Karpas-422 (cell line): ENCODE measurements around the gene TMEM164. TPM values are rescaled to one million over a fixed set of nuclear protein-coding genes. Genes with fewer than 3 reads are reported as not detected.

Source experiments
- DNase-seq: peaks from one replicate; pipeline ENCODE4 v3.0.0-alpha.2; 2015
- H2AFZ ChIP-seq: fragments of 200-600 bp; sonication (generic); 2 replicates; pipeline ENCODE4 v1.6.1; 2014; ENCODE audit warnings: antibody characterized with exemption, low read length, mixed read lengths
- H3K27ac ChIP-seq: fragments of 200-600 bp; sonication (generic); 2 replicates; pipeline ENCODE4 v1.5.1; 2014; ENCODE audit warnings: mild to moderate bottlenecking, low read length, moderate library complexity
- H3K27me3 ChIP-seq: fragments of 200-600 bp; sonication (generic); 2 replicates; pipeline ENCODE4 v1.6.1; 2014; ENCODE audit warnings: low read length, mixed read lengths
- H3K36me3 ChIP-seq: fragments of 200-600 bp; sonication (generic); 2 replicates; pipeline ENCODE4 v1.6.1; 2014; ENCODE audit warnings: low read length, mixed read lengths; ENCODE audit not compliant: insufficient read depth
- H3K4me1 ChIP-seq: fragments of 200-600 bp; sonication (generic); 2 replicates; pipeline ENCODE4 v1.6.1; 2014; ENCODE audit warnings: mild to moderate bottlenecking, low read length, mixed read lengths
- H3K4me2 ChIP-seq: fragments of 200-600 bp; sonication (generic); 2 replicates; pipeline ENCODE4 v1.6.1; 2014; ENCODE audit warnings: low read length, low read depth, mild to moderate bottlenecking; ENCODE audit not compliant: poor library complexity, severe bottlenecking
- H3K4me3 ChIP-seq: fragments of 200-600 bp; sonication (generic); 2 replicates; pipeline ENCODE4 v1.5.1; 2014; ENCODE audit warnings: mild to moderate bottlenecking, antibody characterized with exemption, low read length, mixed read lengths
- H3K79me2 ChIP-seq: fragments of 200-600 bp; sonication (generic); 2 replicates; pipeline ENCODE4 v1.6.1; 2014; ENCODE audit warnings: mild to moderate bottlenecking, low read length, mixed read lengths
- H3K9ac ChIP-seq: fragments of 200-600 bp; sonication (generic); 2 replicates; pipeline ENCODE4 v1.6.0; 2014; ENCODE audit warnings: low read length
- H3K9me2 ChIP-seq: fragments of 200-600 bp; sonication (generic), shearing (Covaris generic); replicated peaks from 2 replicates; pipeline ENCODE4 v1.6.0; 2014; ENCODE audit warnings: mild to moderate bottlenecking, low read length, moderate library complexity; ENCODE audit not compliant: insufficient read depth
- H3K9me3 ChIP-seq: fragments of 300-700, 200-600 bp; sonication (generic); 2 replicates; pipeline ENCODE4 v1.6.1; 2014; ENCODE audit warnings: low read length, mixed read lengths
- H4K20me1 ChIP-seq: fragments of 200-600 bp; sonication (generic); 2 replicates; pipeline ENCODE4 v1.6.1; 2014; ENCODE audit warnings: mild to moderate bottlenecking, antibody characterized with exemption, low read length, low read depth; ENCODE audit not compliant: insufficient read depth
- total RNA-seq: library from RNA; depleted of rRNA; stranded (reverse); fragments of >200 nt; shearing (Covaris generic); gene quantifications from 2 replicates; pipeline ENCODE4 v1.2.3, GENCODE V29; 2014; ENCODE audit warnings: low replicate concordance; rRNA removed

TMEM164 gene
- 14.1 and 16.2 TPM in 2 replicates for total RNA-seq

DNA sequence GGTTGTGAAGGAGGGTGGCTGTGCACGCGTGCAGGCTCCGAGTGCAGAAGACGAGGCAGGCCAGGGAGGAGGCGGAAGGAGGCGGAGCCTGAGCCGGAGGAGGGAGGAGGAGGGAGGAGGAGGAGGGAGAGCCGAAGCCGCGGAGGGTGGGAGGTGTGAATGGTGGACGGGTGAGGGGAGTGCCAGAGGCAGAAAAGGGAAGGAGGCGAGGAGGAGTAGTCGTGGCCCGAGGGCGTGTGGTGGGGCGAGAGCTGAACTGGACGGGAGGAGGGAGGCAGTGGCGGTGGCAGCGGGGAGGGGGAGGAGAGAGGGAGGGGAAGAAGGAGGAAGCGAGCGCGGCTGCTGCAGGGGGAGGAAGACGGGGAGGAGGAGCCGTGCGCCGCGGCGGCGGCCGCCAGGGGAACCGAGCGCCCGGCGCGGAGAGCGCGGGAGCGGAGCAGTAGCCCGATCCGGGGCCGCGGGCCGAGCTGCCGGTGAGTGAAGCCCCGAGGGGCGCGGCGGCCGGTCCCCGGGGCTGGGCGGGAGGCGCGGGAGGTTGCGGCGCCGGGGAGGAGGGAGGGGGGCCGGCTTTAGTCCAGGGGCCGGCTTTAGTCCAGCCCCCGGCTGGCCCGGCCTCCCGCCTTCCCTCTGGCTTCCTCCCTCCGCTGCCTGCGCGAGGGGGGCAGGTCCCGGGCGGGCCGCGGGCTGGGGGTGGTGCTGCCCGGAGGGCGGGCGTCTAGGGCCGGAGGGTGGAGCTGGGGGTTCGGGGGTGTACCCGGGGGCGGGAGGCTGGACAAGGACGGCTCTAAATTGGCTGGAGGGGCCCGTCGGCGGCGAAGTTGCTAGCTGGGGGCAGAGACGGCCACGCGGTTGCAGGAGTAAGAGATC, at the start of gene TMEM164:
TMEM164 (plus strand) TSS at position 815 of the 867 bp plus-strand sequence. CDS start 661 bp downstream, outside the sequence.
- Histone ChIP-seq H3K79me2 (peaks cover 40% of the 10 kb centered on the region), H2AFZ (peak within 1 kb of the TSS; percentile 38; the same call in 1 of the 2 replicates), H4K20me1 (no peaks in the 10 kb centered on the region), H3K27me3 (no peaks in the 10 kb centered on the region), H3K4me3 (peak within 1 kb of the TSS; percentile 78), H3K27ac (peak within 1 kb of the TSS; percentile 42), H3K36me3 (no peaks in the 10 kb centered on the region), H3K4me1 (peaks cover 40% of the 10 kb centered on the region), H3K9me3 (no peaks in the 10 kb centered on the region), H3K9me2 (no peaks in the 10 kb centered on the region), H3K4me2 (peak within 1 kb of the TSS; percentile 73), H3K9ac (peak within 1 kb of the TSS; percentile 86)
- peak; percentile 87 for DNase-seq

DNA sequence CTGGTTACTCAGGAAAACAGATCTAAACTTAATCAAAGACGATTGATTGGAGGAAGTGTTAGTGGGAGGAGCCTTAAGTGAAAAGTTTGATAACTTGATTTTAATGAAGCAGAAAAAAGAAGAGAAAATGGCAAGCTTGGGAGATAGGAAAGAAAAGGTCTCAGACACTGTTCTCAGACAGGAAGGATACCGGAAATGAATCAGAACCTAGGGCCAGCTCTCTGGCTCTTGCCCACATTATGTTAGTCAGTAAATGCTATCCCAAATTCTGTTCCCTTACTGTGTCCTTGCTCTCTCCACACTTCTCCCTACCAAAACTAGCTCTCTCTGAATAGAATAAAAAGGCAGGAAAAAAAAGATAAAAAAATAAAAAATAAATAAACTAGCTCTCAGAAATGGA, 48.6 kb upstream of the TMEM164 start:
- H3K4me1 ChIP-seq = no peaks in the 10 kb centered on the region
- H3K4me2 ChIP-seq = no peak overlapping the region
- H3K9me2 ChIP-seq = no peaks in the 10 kb centered on the region
- H3K4me3 ChIP-seq = no peak overlapping the region
- H3K79me2 ChIP-seq = no peaks in the 10 kb centered on the region
- H3K9me3 ChIP-seq = no peaks in the 10 kb centered on the region
- H3K36me3 ChIP-seq = no peaks in the 10 kb centered on the region
- no peaks in the 10 kb centered on the region for H3K27me3 ChIP-seq
- no peak overlapping the region for H3K9ac ChIP-seq
- no peak for DNase-seq
- no peak overlapping the region for H2AFZ ChIP-seq
- H4K20me1 ChIP-seq = no peaks in the 10 kb centered on the region
- H3K27ac ChIP-seq = no peak overlapping the region

DNA sequence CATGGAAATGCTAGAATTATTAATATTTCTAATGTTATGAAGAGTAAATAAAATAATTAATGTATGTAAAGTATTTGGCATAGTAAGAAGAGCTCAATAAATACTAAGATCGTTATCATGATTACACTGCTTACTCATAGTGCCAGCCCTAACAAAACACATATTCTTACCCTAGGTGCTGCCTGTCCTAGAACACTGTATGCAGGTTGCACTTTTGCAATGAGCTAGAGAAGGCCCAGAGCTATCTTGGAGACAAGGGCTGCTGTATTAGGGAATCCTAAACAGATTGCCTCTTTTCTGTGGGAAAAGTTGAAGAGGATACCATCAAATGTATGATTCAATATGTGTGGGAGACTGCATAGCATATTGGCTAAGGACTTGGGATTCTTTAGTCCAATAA, 48.0 kb upstream of the TMEM164 start:
- H3K4me2 ChIP-seq = no peak overlapping the region
- no peak overlapping the region for H2AFZ ChIP-seq
- no peaks in the 10 kb centered on the region for H3K79me2 ChIP-seq
- H3K4me3 ChIP-seq = no peak overlapping the region
- no peaks in the 10 kb centered on the region for H3K36me3 ChIP-seq
- H4K20me1 ChIP-seq = no peaks in the 10 kb centered on the region
- H3K27ac ChIP-seq = no peak overlapping the region
- no peaks in the 10 kb centered on the region for H3K9me2 ChIP-seq
- no peaks in the 10 kb centered on the region for H3K4me1 ChIP-seq
- H3K9me3 ChIP-seq = no peaks in the 10 kb centered on the region
- H3K9ac ChIP-seq = no peak overlapping the region
- DNase-seq = no peak
- no peaks in the 10 kb centered on the region for H3K27me3 ChIP-seq

DNA sequence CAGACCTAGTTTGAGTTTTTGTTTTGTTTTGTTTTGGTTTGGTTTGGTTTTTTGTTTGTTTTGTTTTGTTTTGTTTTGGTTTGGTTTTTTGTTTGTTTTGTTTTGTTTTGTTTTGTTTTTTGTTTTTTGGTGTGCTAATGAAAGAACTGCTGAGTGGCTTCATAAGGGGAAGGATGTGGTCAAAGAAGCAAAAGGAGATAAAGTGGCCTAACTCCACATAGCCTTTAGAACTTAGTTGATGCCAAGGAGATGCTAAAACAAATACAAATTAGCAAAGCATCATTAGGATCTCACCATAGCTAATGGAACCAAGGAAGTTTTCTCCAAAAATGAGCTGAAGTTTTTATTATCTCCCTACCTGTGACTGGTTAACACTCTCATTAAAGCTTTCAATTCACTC, 44.6 kb upstream of the TMEM164 start:
- Histone ChIP-seq H3K4me1 (no peaks in the 10 kb centered on the region), H3K27me3 (no peaks in the 10 kb centered on the region), H4K20me1 (no peaks in the 10 kb centered on the region), H3K9me3 (no peaks in the 10 kb centered on the region), H3K36me3 (no peaks in the 10 kb centered on the region), H3K4me2 (no peak overlapping the region), H3K79me2 (no peaks in the 10 kb centered on the region), H3K4me3 (no peak overlapping the region), H3K9me2 (no peaks in the 10 kb centered on the region), H2AFZ (no peak overlapping the region), H3K27ac (no peak overlapping the region), H3K9ac (no peak overlapping the region)
- DNase-seq = no peak

DNA sequence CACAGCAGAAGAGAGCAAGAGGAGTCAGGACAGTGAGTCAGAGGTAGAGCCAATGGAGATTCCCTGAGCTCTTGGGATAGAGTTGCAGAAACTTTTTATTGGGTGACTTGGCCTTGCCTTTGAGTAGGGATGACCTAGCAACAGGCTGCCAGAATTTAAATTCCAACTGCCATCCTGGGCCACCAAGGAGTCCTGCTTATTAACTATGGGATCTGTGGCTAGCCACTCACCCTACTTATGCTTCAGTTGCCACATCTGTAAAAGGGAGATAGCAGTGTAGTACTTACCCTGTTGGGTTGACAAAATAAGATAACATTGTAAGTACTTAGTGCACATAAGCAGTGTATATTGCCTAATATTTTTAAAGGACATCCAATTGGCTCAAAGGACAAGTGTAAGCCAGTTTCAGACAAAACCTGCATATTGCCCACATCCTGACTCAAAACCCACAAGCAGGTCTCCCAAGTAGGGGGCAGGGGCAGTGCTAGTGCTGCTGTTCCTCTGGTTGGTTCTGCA, 43.5 kb upstream of the TMEM164 start:
- H3K27ac ChIP-seq = no peak overlapping the region
- H3K9me3 ChIP-seq = no peaks in the 10 kb centered on the region
- H3K9ac ChIP-seq = no peak overlapping the region
- no peaks in the 10 kb centered on the region for H3K4me1 ChIP-seq
- H3K79me2 ChIP-seq = no peaks in the 10 kb centered on the region
- H3K4me3 ChIP-seq = no peak overlapping the region
- H3K27me3 ChIP-seq = no peaks in the 10 kb centered on the region
- no peaks in the 10 kb centered on the region for H3K36me3 ChIP-seq
- H3K9me2 ChIP-seq = no peaks in the 10 kb centered on the region
- H2AFZ ChIP-seq = no peak overlapping the region
- no peak for DNase-seq
- no peaks in the 10 kb centered on the region for H4K20me1 ChIP-seq
- H3K4me2 ChIP-seq = no peak overlapping the region

DNA sequence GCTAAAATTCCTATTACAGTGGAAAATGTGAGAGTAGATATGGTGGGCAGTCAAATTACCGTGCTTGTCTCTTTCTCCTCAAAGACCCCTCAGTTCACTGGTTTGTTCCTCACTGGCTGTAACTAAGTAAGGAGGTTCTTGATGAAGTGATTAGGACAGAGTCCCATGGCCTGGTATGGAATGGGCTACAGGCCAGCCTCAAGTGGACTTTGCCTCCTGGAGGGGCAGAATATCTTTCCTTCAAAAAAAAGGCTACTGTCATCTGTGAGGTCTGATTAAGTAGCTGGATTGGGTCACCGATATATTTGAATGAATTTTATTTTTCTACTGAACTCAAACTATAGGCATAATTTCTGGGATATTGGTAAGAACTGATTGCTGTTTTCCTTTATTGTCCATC, 38.5 kb upstream of the TMEM164 start:
- H3K27ac ChIP-seq = no peak overlapping the region
- no peak overlapping the region for H3K4me2 ChIP-seq
- H3K4me3 ChIP-seq = no peak overlapping the region
- no peaks in the 10 kb centered on the region for H3K9me2 ChIP-seq
- H3K36me3 ChIP-seq = no peaks in the 10 kb centered on the region
- H2AFZ ChIP-seq = no peak overlapping the region
- H3K9me3 ChIP-seq = no peaks in the 10 kb centered on the region
- H3K27me3 ChIP-seq = no peaks in the 10 kb centered on the region
- no peaks in the 10 kb centered on the region for H4K20me1 ChIP-seq
- no peaks in the 10 kb centered on the region for H3K79me2 ChIP-seq
- H3K4me1 ChIP-seq = no peaks in the 10 kb centered on the region
- no peak for DNase-seq
- no peak overlapping the region for H3K9ac ChIP-seq

DNA sequence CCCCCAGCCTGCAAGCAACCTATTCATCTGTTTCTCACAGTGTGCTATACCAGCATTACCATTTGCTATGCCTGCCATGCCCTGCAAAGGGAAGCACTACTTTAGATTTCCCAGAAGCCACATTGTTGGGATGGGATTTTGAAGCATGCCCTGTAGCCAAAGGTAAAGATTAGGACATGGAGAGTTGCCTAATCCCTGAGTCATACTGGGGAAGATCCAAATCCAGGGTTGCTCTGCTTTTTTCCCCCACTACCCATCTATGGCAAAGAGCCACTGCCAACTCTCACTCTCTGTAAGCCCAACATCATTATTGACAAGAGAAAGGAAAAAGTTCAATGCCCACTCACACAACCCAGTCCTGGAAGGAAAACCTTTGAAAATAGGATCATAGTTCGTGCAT, 36.7 kb upstream of the TMEM164 start:
- no peak overlapping the region for H3K9ac ChIP-seq
- H3K4me1 ChIP-seq = no peaks in the 10 kb centered on the region
- no peaks in the 10 kb centered on the region for H4K20me1 ChIP-seq
- no peak overlapping the region for H3K4me3 ChIP-seq
- no peak overlapping the region for H3K27ac ChIP-seq
- no peak overlapping the region for H2AFZ ChIP-seq
- H3K9me2 ChIP-seq = no peaks in the 10 kb centered on the region
- H3K36me3 ChIP-seq = no peaks in the 10 kb centered on the region
- no peak overlapping the region for H3K4me2 ChIP-seq
- H3K27me3 ChIP-seq = no peaks in the 10 kb centered on the region
- DNase-seq = no peak
- H3K79me2 ChIP-seq = no peaks in the 10 kb centered on the region
- H3K9me3 ChIP-seq = no peaks in the 10 kb centered on the region

DNA sequence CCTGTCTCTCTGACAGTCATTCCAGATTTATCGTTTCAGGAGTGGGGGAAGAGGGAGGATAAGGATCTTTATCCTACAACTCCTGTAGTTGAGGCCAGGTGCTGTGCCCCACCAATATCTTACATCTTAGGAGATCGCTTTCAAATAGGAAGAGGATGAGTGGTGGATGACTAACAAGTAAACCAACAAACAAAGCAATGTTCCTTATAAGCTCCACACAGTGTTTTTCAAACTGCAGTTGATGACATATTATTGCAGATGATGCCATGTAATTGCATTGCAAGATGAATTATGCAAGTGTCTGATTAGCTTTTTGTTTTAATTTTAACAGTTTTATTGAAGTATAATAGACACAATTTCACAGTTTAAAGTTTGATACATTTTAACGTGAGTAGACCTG, 35.8 kb upstream of the TMEM164 start:
- Histone ChIP-seq H3K4me3 (no peak overlapping the region), H3K9me3 (no peaks in the 10 kb centered on the region), H3K27me3 (no peaks in the 10 kb centered on the region), H2AFZ (no peak overlapping the region), H3K79me2 (no peaks in the 10 kb centered on the region), H3K27ac (no peak overlapping the region), H3K9me2 (no peaks in the 10 kb centered on the region), H3K4me2 (no peak overlapping the region), H3K9ac (no peak overlapping the region), H3K36me3 (no peaks in the 10 kb centered on the region), H4K20me1 (no peaks in the 10 kb centered on the region), H3K4me1 (no peaks in the 10 kb centered on the region)
- no peak for DNase-seq
